IMR-90 (cell line): Measurements from ENCODE around the gene SCPEP1.

Source experiments
- CEBPB ChIP-seq: IDR thresholded peaks from 2 replicates; pipeline ENCODE4 v1.6.1; 2012; ENCODE audit warnings: low read depth, low read length, improper control_type of control experiment
- FOS ChIP-seq: fragments of 150-350 bp; IDR thresholded peaks from 2 replicates; pipeline ENCODE4 v1.6.1; 2016; ENCODE audit warnings: low read depth, low read length
- MAFK ChIP-seq: IDR thresholded peaks from 2 replicates; pipeline ENCODE4 v1.6.1; 2012; ENCODE audit warnings: low read depth, low read length, improper control_type of control experiment
- MXI1 ChIP-seq: IDR thresholded peaks from 2 replicates; pipeline ENCODE4 v1.6.1; 2012; ENCODE audit warnings: low read depth, mild to moderate bottlenecking, low read length, moderate library complexity, borderline replicate concordance
- NFE2L2 ChIP-seq: fragments of 150-350 bp; IDR thresholded peaks from 2 replicates; pipeline ENCODE4 v1.6.1; 2016; ENCODE audit warnings: low read depth, mild to moderate bottlenecking, low read length
- POLR2A ChIP-seq: IDR thresholded peaks from 2 replicates; pipeline ENCODE4 v1.6.1; 2012; ENCODE audit warnings: mild to moderate bottlenecking, low read depth, low read length
- RFX5 ChIP-seq: IDR thresholded peaks from 2 replicates; pipeline ENCODE4 v1.8.0; 2012; ENCODE audit warnings: low read depth, mild to moderate bottlenecking, low read length, moderate library complexity
- TF ChIP-seq, protein P1 (sequence below): conservative IDR thresholded peaks from 2 replicates; pipeline ENCODE4 v1.5.1; 2012; ENCODE audit warnings: mild to moderate bottlenecking, low read depth, low read length, improper control_type of control experiment
- TF ChIP-seq, protein P2 (sequence below): fragments of 150-350 bp; IDR thresholded peaks from 2 replicates; pipeline ENCODE4 v1.6.1; 2017; ENCODE audit warnings: mild to moderate bottlenecking, antibody characterized with exemption, low read length, low read depth

DNA sequence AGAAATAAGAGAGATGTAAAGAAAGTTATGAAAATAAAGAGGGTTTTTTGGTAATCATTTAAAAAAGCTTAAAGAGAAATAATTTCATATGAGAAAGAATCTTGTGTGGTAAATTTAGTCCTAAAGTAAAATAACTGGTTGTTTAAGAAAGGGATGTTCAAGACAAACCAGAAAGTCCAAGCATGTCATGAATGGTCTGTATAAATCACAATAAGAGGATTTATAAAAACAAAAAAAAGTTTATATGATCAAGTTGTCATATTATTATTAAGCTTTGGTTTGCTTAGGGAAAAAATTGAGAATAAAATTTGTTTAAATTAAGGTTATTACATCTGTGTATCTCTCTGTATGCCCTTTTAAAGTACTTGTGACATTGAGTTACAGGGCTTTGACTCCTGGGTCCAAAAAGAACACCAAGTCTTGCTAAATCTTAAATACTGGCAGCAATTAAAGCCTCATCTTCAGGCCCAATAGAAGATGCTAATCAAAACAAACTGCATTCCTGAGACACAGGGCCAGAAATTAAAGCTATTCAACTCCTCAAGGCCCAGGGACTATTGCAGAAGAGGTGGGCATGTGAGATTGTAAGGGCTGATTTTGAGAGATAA, 48.5 kb upstream of the SCPEP1 start:
- TF ChIP-seq RFX5, result no peak
- TF ChIP-seq, protein P1, sequence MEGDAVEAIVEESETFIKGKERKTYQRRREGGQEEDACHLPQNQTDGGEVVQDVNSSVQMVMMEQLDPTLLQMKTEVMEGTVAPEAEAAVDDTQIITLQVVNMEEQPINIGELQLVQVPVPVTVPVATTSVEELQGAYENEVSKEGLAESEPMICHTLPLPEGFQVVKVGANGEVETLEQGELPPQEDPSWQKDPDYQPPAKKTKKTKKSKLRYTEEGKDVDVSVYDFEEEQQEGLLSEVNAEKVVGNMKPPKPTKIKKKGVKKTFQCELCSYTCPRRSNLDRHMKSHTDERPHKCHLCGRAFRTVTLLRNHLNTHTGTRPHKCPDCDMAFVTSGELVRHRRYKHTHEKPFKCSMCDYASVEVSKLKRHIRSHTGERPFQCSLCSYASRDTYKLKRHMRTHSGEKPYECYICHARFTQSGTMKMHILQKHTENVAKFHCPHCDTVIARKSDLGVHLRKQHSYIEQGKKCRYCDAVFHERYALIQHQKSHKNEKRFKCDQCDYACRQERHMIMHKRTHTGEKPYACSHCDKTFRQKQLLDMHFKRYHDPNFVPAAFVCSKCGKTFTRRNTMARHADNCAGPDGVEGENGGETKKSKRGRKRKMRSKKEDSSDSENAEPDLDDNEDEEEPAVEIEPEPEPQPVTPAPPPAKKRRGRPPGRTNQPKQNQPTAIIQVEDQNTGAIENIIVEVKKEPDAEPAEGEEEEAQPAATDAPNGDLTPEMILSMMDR, result no peak
- no peak for TF ChIP-seq POLR2A
- no peak for TF ChIP-seq CEBPB
- TF ChIP-seq FOS, result no peak
- no peak for TF ChIP-seq MXI1
- TF ChIP-seq, protein P2, sequence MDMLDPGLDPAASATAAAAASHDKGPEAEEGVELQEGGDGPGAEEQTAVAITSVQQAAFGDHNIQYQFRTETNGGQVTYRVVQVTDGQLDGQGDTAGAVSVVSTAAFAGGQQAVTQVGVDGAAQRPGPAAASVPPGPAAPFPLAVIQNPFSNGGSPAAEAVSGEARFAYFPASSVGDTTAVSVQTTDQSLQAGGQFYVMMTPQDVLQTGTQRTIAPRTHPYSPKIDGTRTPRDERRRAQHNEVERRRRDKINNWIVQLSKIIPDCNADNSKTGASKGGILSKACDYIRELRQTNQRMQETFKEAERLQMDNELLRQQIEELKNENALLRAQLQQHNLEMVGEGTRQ, result no peak
- TF ChIP-seq NFE2L2, result no peak
- no peak for TF ChIP-seq MAFK
